ENCODE results near the gene ANKRD12. TPM values are rescaled to one million over a fixed set of nuclear protein-coding genes. Genes with fewer than 3 reads are reported as not detected.
"Not testable (repeated sequence)": the region's sequence is repeated elsewhere in the genome, so short reads cannot be mapped to it uniquely, and the experiment has no call there.

Gene ANKRD12
- total RNA-seq (2014; rRNA removed; shearing (Covaris generic)), result 20.0 and 24.1 TPM in 2 replicates

- DNase-seq (ENCODE audit: low spot score), result peak; percentile 98
Measured at GRCh38 chr18:9136315-9137155, at the start of gene ANKRD12. Gene ANKRD12, plus strand, starts transcription at chr18:9136781. Its CDS starts 45,652 bp downstream, at chr18:9182433.

GRCh38 chr18:9087144-9087543, 49.4 kb upstream of the ANKRD12 start:
- DNase-seq (ENCODE audit: low spot score), result no peak

GRCh38 chr18:9088252-9088651, 48.3 kb upstream of the ANKRD12 start:
- no peak for DNase-seq (ENCODE audit: low spot score)

GRCh38 chr18:9088727-9089126, 47.9 kb upstream of the ANKRD12 start:
- not testable (repeated sequence) for DNase-seq (ENCODE audit: low spot score)

GRCh38 chr18:9090578-9090977, 46.0 kb upstream of the ANKRD12 start:
- no peak for DNase-seq (ENCODE audit: low spot score)

GRCh38 chr18:9091066-9091476, 45.5 kb upstream of the ANKRD12 start:
- DNase-seq (ENCODE audit: low spot score), result no peak

- DNase-seq (ENCODE audit: low spot score), result no peak
Measured at GRCh38 chr18:9092665-9093064, 43.9 kb upstream of the ANKRD12 start.

- not testable (repeated sequence) for DNase-seq (ENCODE audit: low spot score)
Measured at GRCh38 chr18:9093109-9093508, 43.5 kb upstream of the ANKRD12 start.

GRCh38 chr18:9094307-9095226, 42.0 kb upstream of the ANKRD12 start:
- peak; percentile 31 for DNase-seq (ENCODE audit: low spot score)

- no peak for DNase-seq (ENCODE audit: low spot score)
Measured at GRCh38 chr18:9095297-9096006, 41.1 kb upstream of the ANKRD12 start.

- no peak for DNase-seq (ENCODE audit: low spot score)
Measured at GRCh38 chr18:9096007-9096371, 40.6 kb upstream of the ANKRD12 start.

GRCh38 chr18:9096685-9097084, 39.9 kb upstream of the ANKRD12 start:
- DNase-seq (ENCODE audit: low spot score), result no peak

- no peak for DNase-seq (ENCODE audit: low spot score)
Measured at GRCh38 chr18:9097349-9097748, 39.2 kb upstream of the ANKRD12 start.

- DNase-seq (ENCODE audit: low spot score), result no peak
Measured at GRCh38 chr18:9100796-9101195, 35.8 kb upstream of the ANKRD12 start.

GRCh38 chr18:9101730-9102507, 34.7 kb upstream of the ANKRD12 start:
- DNase-seq (ENCODE audit: low spot score), result peak; percentile 61

GRCh38 chr18:9102508-9103375, 33.8 kb upstream of the ANKRD12 start, which contains the start of gene NDUFV2:
Gene NDUFV2, plus strand, starts transcription at chr18:9102699. Its CDS starts 45 bp downstream, at chr18:9102744.
- DNase-seq (ENCODE audit: low spot score), result peak; percentile 98

- peak; percentile 69 for DNase-seq (ENCODE audit: low spot score)
Measured at GRCh38 chr18:9103376-9103873, 33.2 kb upstream of the ANKRD12 start.

- DNase-seq (ENCODE audit: low spot score), result no peak
Measured at GRCh38 chr18:9104244-9104901, 32.2 kb upstream of the ANKRD12 start.

- DNase-seq (ENCODE audit: low spot score), result no peak
Measured at GRCh38 chr18:9105420-9105819, 31.2 kb upstream of the ANKRD12 start.
